PC-9 (cell line): ENCODE measurements around the gene HHAT. TPM values are rescaled to one million over a fixed set of nuclear protein-coding genes. Genes with fewer than 3 reads are reported as not detected.

Experiments used
- BruUV-seq: library from RNA; stranded (reverse); fragments of 400-500 nt; replicated peaks from 2 replicates; lab custom pipeline; 2021; lab: Mats Ljungman, UMichigan
- CTCF ChIA-PET: fragments of 300-600 bp; sonication (Branson Sonifier 250); formaldehyde crosslinking; loops from one replicate; lab custom pipeline; 2022; ENCODE audit warnings: antibody characterized with exemption; lab: Charles Lee
- POLR2A ChIA-PET: fragments of 300-600 bp; sonication (Branson Sonifier 250); formaldehyde crosslinking; loops from one replicate; lab custom pipeline; 2022; ENCODE audit warnings: antibody characterized with exemption; ENCODE audit not compliant: unreplicated experiment; lab: Charles Lee
- DNase-seq, 2 experiments: peaks; one replicate each; pipeline versions ENCODE4 v3.0.0 to v3.0.0-alpha.2; 2015 to 2022; ENCODE audit warnings: mixed read lengths in 1 of 2
- H2AFZ ChIP-seq: fragments of 200-600 bp; sonication (generic); 2 replicates; pipeline ENCODE4 v1.8.1; 2017; ENCODE audit warnings: antibody characterized with exemption
- H3F3A ChIP-seq: fragments of 200-600 bp; sonication (generic); 2 replicates; pipeline ENCODE4 v1.8.1; 2017; ENCODE audit warnings: antibody characterized with exemption, mild to moderate bottlenecking, low read depth; ENCODE audit not compliant: insufficient read depth
- H3K27ac ChIP-seq: fragments of 200-600 bp; sonication (generic); 2 replicates; pipeline ENCODE4 v1.6.1; 2016; ENCODE audit warnings: mixed run types
- H3K27me3 ChIP-seq: fragments of 200-600 bp; sonication (generic); 2 replicates; pipeline ENCODE4 v1.6.1; 2016; ENCODE audit warnings: low read depth, mixed run types; ENCODE audit not compliant: insufficient read depth
- H3K36me3 ChIP-seq: fragments of 200-600 bp; sonication (generic); 2 replicates; pipeline ENCODE4 v1.6.1; 2016; ENCODE audit warnings: low read depth, mixed run types
- H3K4me1 ChIP-seq: fragments of 200-600 bp; sonication (generic); replicated peaks from 2 replicates; pipeline ENCODE4 v1.6.1; 2016; ENCODE audit warnings: mixed run types; ENCODE audit not compliant: insufficient read depth
- H3K4me2 ChIP-seq: fragments of 200-600 bp; sonication (generic); 2 replicates; pipeline ENCODE4 v1.6.1; 2017; ENCODE audit warnings: mixed run types
- H3K4me3 ChIP-seq: fragments of 200-600 bp; sonication (generic); 2 replicates; pipeline ENCODE4 v1.6.1; 2016; ENCODE audit warnings: mixed run types
- H3K79me2 ChIP-seq: fragments of 200-600 bp; sonication (generic); 2 replicates; pipeline ENCODE4 v1.6.1; 2017; ENCODE audit warnings: low read depth, mixed run types
- H3K9me2 ChIP-seq: fragments of 200-600 bp; sonication (generic); 2 replicates; pipeline ENCODE4 v1.8.1; 2017; ENCODE audit warnings: mild to moderate bottlenecking; ENCODE audit not compliant: insufficient read depth
- H3K9me3 ChIP-seq: fragments of 200-600 bp; sonication (generic); 2 replicates; pipeline ENCODE4 v1.8.1; 2016; ENCODE audit warnings: low read depth; ENCODE audit not compliant: insufficient read depth
- H4K20me1 ChIP-seq: fragments of 200-600 bp; sonication (generic); 2 replicates; pipeline ENCODE4 v1.8.1; 2017; ENCODE audit not compliant: insufficient read depth
- CTCF ChIP-seq: fragments of 200-600 bp; sonication (generic); conservative IDR thresholded peaks from 2 replicates; pipeline ENCODE4 v1.6.1; 2017; ENCODE audit warnings: mixed run types, antibody characterized with exemption, mild to moderate bottlenecking, moderate library complexity
- EZH2 ChIP-seq: fragments of 200-600 bp; sonication (generic); IDR thresholded peaks from 2 replicates; pipeline ENCODE4 v1.8.0; 2017; ENCODE audit warnings: antibody characterized with exemption, low read depth
- intact Hi-C: fragments of 100-400 bp; cut with micrococcal nuclease; formaldehyde crosslinking; loops from one replicate; pipeline ENCODE4 v1.10.0; 2022; ENCODE audit not compliant: unreplicated experiment
- total RNA-seq: library from RNA; stranded (reverse); gene quantifications from 2 replicates; pipeline ENCODE4 v1.2.3, GENCODE V29; 2021

The HHAT gene
- total RNA-seq, 1 experiment from 2014 or later, result 5.3 TPM

- ChIA-PET POLR2A (no interaction called here), CTCF (no interaction called here)
- TF ChIP-seq EZH2 (no peak), CTCF (no peak)
Measured at GRCh38 chr1:210335001-210335400, 6.3 kb downstream of the HHAT start.

GRCh38 chr1:210336362-210336761 lies 7.7 kb downstream of the HHAT start:
- H3K4me2 ChIP-seq, result no peak overlapping the region
- intact Hi-C loops, result no loop called here
- H3K27me3 ChIP-seq, result no peaks in the 10 kb centered on the region
- no peak for DNase-seq
- H3K4me1 ChIP-seq, result 0 out of 2 replicates have a peak, but pooled peaks cover 6% of the 10 kb centered on the region
- CTCF ChIA-PET, result interaction anchor here (0.6 kb wide), 1 partner anchor 127 kb away, joined by 3 read pairs; no protein-coding TSS in a partner anchor
- H3K9me2 ChIP-seq, result no peaks in the 10 kb centered on the region
- H2AFZ ChIP-seq, result no peak overlapping the region
- no peak overlapping the region for H3K4me3 ChIP-seq
- no peaks in the 10 kb centered on the region for H3K79me2 ChIP-seq
- POLR2A ChIA-PET, result no interaction called here
- H3K9me3 ChIP-seq, result no peaks in the 10 kb centered on the region
- TF ChIP-seq EZH2 (no peak), CTCF (no peak)
- H4K20me1 ChIP-seq, result peaks cover 4% of the 10 kb centered on the region; the same call in 1 of the 2 replicates
- no TSS peak for BruUV-seq
- no peak overlapping the region for H3K27ac ChIP-seq
- no peaks in the 10 kb centered on the region for H3F3A ChIP-seq
- no peaks in the 10 kb centered on the region for H3K36me3 ChIP-seq

More at GRCh38 chr1:210335001-210335400, 6.3 kb downstream of the HHAT start:
- no peak overlapping the region for H3K27ac ChIP-seq
- H3K9me3 ChIP-seq, result no peaks in the 10 kb centered on the region
- no peaks in the 10 kb centered on the region for H3K36me3 ChIP-seq
- peaks cover 11% of the 10 kb centered on the region; the same call in 1 of the 2 replicates for H3K4me1 ChIP-seq
- peaks cover under 1% of the 10 kb centered on the region; the same call in 1 of the 2 replicates for H3F3A ChIP-seq
- H2AFZ ChIP-seq, result no peak overlapping the region
- no peaks in the 10 kb centered on the region for H3K79me2 ChIP-seq
- no peaks in the 10 kb centered on the region for H3K27me3 ChIP-seq
- no peak for DNase-seq
- no peak overlapping the region for H3K4me2 ChIP-seq
- no peaks in the 10 kb centered on the region for H3K9me2 ChIP-seq
- peaks cover 4% of the 10 kb centered on the region; the same call in 1 of the 2 replicates for H4K20me1 ChIP-seq
- H3K4me3 ChIP-seq, result no peak overlapping the region
- no TSS peak for BruUV-seq
- intact Hi-C loops, result no loop called here

- Histone ChIP-seq H3K27me3 (no peaks in the 10 kb centered on the region), H3K79me2 (no peaks in the 10 kb centered on the region)
- no TSS peak for BruUV-seq
Measured at GRCh38 chr1:210339500-210339899, 10.8 kb downstream of the HHAT start.

More at GRCh38 chr1:210339500-210339899, 10.8 kb downstream of the HHAT start:
- no peak for TF ChIP-seq CTCF
- no peak for TF ChIP-seq EZH2
- Histone ChIP-seq H3F3A (no peaks in the 10 kb centered on the region), H3K9me2 (no peaks in the 10 kb centered on the region), H3K4me3 (no peak overlapping the region), H3K36me3 (no peaks in the 10 kb centered on the region), H4K20me1 (peaks cover 4% of the 10 kb centered on the region; the same call in 1 of the 2 replicates), H3K9me3 (no peaks in the 10 kb centered on the region), H3K4me2 (no peak overlapping the region), H3K27ac (no peak overlapping the region), H3K4me1 (no peaks in the 10 kb centered on the region), H2AFZ (no peak overlapping the region)
- ChIA-PET CTCF (no interaction called here), POLR2A (no interaction called here)
- DNase-seq, result no peak
- intact Hi-C loops, result no loop called here
